Measurements from ENCODE around the gene TBX6.
"Not testable (repeated sequence)": the region's sequence is repeated elsewhere in the genome, so short reads cannot be mapped to it uniquely, and the experiment has no call there.

TBX6 gene

GRCh38 chr16:30065943-30066760 is 25.6 kb downstream of the TBX6 start:
- DNase-seq = peak; percentile 38

- peak; percentile 95 for DNase-seq
These were observed 26.4 kb downstream of the TBX6 start, which contains the start of gene ALDOA for GRCh38 chr16:30065102-30065942. Gene ALDOA (plus strand): TSS chr16:30065760. CDS start chr16:30066898, 1,138 bp downstream.

GRCh38 chr16:30064729-30065101 is 27.0 kb downstream of the TBX6 start:
- no peak for DNase-seq

- DNase-seq = peak; percentile 66
These were observed 27.6 kb downstream of the TBX6 start for GRCh38 chr16:30063893-30064728.

- DNase-seq = no peak
These were observed 28.3 kb downstream of the TBX6 start for GRCh38 chr16:30063278-30063892.

GRCh38 chr16:30060836-30061554 is 30.7 kb downstream of the TBX6 start:
- no peak for DNase-seq

- no peak for DNase-seq
These were observed 31.4 kb downstream of the TBX6 start for GRCh38 chr16:30060346-30060745.

GRCh38 chr16:30054959-30055553 is 36.7 kb downstream of the TBX6 start:
- DNase-seq = peak; percentile 49

GRCh38 chr16:30054451-30054850 is 37.3 kb downstream of the TBX6 start:
- no peak for DNase-seq

GRCh38 chr16:30053376-30054015 is 38.2 kb downstream of the TBX6 start:
- no peak for DNase-seq

- DNase-seq = peak; percentile 92
These were observed 38.9 kb downstream of the TBX6 start for GRCh38 chr16:30052671-30053372.

GRCh38 chr16:30051518-30051917 is 40.2 kb downstream of the TBX6 start:
- no peak for DNase-seq

- DNase-seq = no peak
These were observed 41.9 kb downstream of the TBX6 start for GRCh38 chr16:30049871-30050270.

GRCh38 chr16:30046588-30046987 is 45.1 kb downstream of the TBX6 start:
- DNase-seq = no peak

GRCh38 chr16:30046178-30046577 is 45.5 kb downstream of the TBX6 start:
- DNase-seq = no peak

GRCh38 chr16:30041841-30042240 is 49.9 kb downstream of the TBX6 start:
- DNase-seq = no peak

GRCh38 chr16:30040690-30041089 is 51.0 kb downstream of the TBX6 start:
- DNase-seq = not testable (repeated sequence)

GRCh38 chr16:30040221-30040620 is 51.5 kb downstream of the TBX6 start:
- DNase-seq = no peak
